ENCODE data around the gene FLT3LG.

FLT3LG gene
- long read RNA-seq, donor 1, partial matches to known transcripts = 0 of 1 reads
- long read RNA-seq, donor 1, other reads (novel, unspliced or antisense) = 0 of 1 reads
- long read RNA-seq, donor 2 = 0 reads
- long read RNA-seq, donor 3, partial matches to known transcripts = 0 of 1 reads
- long read RNA-seq, donor 3, other reads (novel, unspliced or antisense) = 0 of 1 reads
- long read RNA-seq, donor 4 = 0 reads
- long read RNA-seq, donor 5 = 0 reads
- long read RNA-seq, donor 6 = 0 reads
- long read RNA-seq, donor 7 = 0 reads
- long read RNA-seq, donor 8, partial matches to known transcripts = 0 of 1 reads
- long read RNA-seq, donor 8, other reads (novel, unspliced or antisense) = 0 of 1 reads

GRCh38 chr19:49473868-49474541 is at the start of gene FLT3LG:
TSS of gene FLT3LG (plus strand) at chr19:49474215. CDS start at chr19:49474640, 425 bp downstream.
- DNase-seq = peak; percentile 72

- no peak for DNase-seq
Measured at GRCh38 chr19:49425178-49425577, 48.8 kb upstream of the FLT3LG start, which contains the start of gene GFY. TSS of gene GFY (plus strand) at chr19:49425388. CDS start at chr19:49426431, 1,043 bp downstream.

- no peak for DNase-seq
Measured at GRCh38 chr19:49425922-49426592, 48.0 kb upstream of the FLT3LG start.

GRCh38 chr19:49427339-49427738 is 46.7 kb upstream of the FLT3LG start:
- DNase-seq = no peak

- no peak for DNase-seq
Measured at GRCh38 chr19:49427855-49428546, 46.0 kb upstream of the FLT3LG start.

- no peak for DNase-seq
Measured at GRCh38 chr19:49428547-49429451, 45.2 kb upstream of the FLT3LG start.

- DNase-seq = no peak
Measured at GRCh38 chr19:49430172-49430677, 43.8 kb upstream of the FLT3LG start.

GRCh38 chr19:49430678-49431329 is 43.2 kb upstream of the FLT3LG start:
- DNase-seq = no peak

- no peak for DNase-seq
Measured at GRCh38 chr19:49431330-49431749, 42.7 kb upstream of the FLT3LG start.

GRCh38 chr19:49432141-49433073 is 41.6 kb upstream of the FLT3LG start:
- DNase-seq = no peak

- DNase-seq = no peak
Measured at GRCh38 chr19:49433240-49433901, 40.6 kb upstream of the FLT3LG start.

GRCh38 chr19:49434907-49435583 is 39.0 kb upstream of the FLT3LG start:
- no peak for DNase-seq

GRCh38 chr19:49435670-49436069 is 38.3 kb upstream of the FLT3LG start:
- DNase-seq = no peak

- DNase-seq = no peak
Measured at GRCh38 chr19:49436381-49437017, 37.5 kb upstream of the FLT3LG start.

GRCh38 chr19:49437231-49437630 is 36.8 kb upstream of the FLT3LG start:
- no peak for DNase-seq

- no peak for DNase-seq
Measured at GRCh38 chr19:49438261-49438660, 35.8 kb upstream of the FLT3LG start.

- DNase-seq = no peak
Measured at GRCh38 chr19:49439836-49440235, 34.2 kb upstream of the FLT3LG start.

Data from right kidney (tissue), 9 donors.